ENCODE measurements around the gene AKNA.

Gene AKNA

DNA sequence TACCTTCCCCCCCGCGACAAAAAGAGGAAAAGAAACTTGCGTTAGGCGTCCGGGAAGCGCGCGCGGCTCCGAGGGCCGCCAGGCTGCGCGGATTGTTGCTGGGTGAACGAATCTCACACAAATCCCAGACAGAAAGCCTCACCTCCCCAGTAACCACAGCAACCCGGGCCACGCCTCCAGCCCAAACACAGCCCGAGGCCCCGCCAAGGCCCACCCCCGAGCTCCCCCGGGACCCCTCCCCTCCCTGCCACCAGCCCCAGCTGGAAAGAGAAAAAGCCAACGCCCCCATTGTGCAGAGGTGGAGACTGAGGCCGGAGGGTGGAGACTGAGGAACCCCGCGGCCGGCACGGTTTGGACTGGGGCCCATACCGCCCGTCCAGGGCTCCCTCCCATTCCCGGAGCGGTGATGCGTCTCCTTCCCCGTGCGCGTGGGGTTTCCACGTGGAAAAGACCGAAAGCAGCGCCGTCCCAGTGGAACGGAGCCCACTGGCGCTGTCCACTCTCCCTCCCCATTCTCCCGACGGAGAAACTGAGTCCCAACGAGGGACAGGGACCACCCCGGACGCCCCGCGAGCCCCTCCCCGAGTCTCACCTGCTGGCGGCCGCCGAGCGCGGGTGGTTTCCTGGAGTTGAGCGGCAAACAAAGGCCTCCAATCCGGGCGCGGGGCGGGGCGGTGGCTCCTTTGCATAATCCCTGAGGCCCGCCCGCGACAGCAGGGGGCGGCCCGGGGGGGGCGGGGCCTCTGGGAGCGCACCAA is 10.2 kb upstream of the AKNA start:
- H3K27ac ChIP-seq (replicated peaks; ENCODE audit: low read length) = peak overlapping the region; percentile 48
- H2AK5ac ChIP-seq (ENCODE audit: low read depth, low read length) = peak overlapping the region; percentile 86
- peak overlapping the region; percentile 65 for H2BK120ac ChIP-seq (ENCODE audit: low read depth, low read length)
- H3K36me3 ChIP-seq (replicated peaks in 1 of 2; ENCODE audit: control insufficient read depth in 2 of 2, insufficient read depth in 2 of 2, low read length in 2 of 2) = peaks cover 0 to 6% of the 10 kb centered on the region in 2 donors
- H2BK12ac ChIP-seq (ENCODE audit: low read length) = peak overlapping the region; percentile 75
- no CpG with 5 or more reads among the region's 66 CpGs for WGBS, 2 donors (ENCODE audit: extremely low coverage in 2 of 2, insufficient read length in 2 of 2, insufficient replicate concordance in 1 of 2)
- peaks cover 3% of the 10 kb centered on the region for H3K79me1 ChIP-seq (ENCODE audit: low read depth, low read length)
- no peak overlapping the region for H4K8ac ChIP-seq (ENCODE audit: low read depth, low read length)
- peak overlapping the region; percentile 73 for H3K4me2 ChIP-seq (ENCODE audit: insufficient read depth, low read length, poor library complexity, severe bottlenecking)
- peak; percentile 94 for DNase-seq (ENCODE audit: low spot score)
- H2AFZ ChIP-seq (ENCODE audit: low read length) = peak overlapping the region; percentile 89
- no peaks in the 10 kb centered on the region for H3K9me3 ChIP-seq (replicated peaks in 1 of 2; ENCODE audit: control insufficient read depth in 2 of 2, insufficient read depth in 1 of 2, low read depth in 1 of 2, low read length in 2 of 2)
- peaks cover 5 to 11% of the 10 kb centered on the region in 2 donors for H3K4me1 ChIP-seq (ENCODE audit: control insufficient read depth in 2 of 2, insufficient read depth in 1 of 2, low read depth in 1 of 2, low read length in 2 of 2)
- no peaks in the 10 kb centered on the region for H3K27me3 ChIP-seq (ENCODE audit: control insufficient read depth in 3 of 3, insufficient read depth in 3 of 3, low read depth in 1 of 3, low read length in 3 of 3)
- H3K9ac ChIP-seq (ENCODE audit: low read depth, low read length, poor library complexity) = peak overlapping the region; percentile 63
- H2BK15ac ChIP-seq (ENCODE audit: low read length) = peak overlapping the region; percentile 87
- peak overlapping the region; percentile 72 for H2BK5ac ChIP-seq (ENCODE audit: low read length)
- H3K4ac ChIP-seq (ENCODE audit: low read length) = no peak overlapping the region
- peak overlapping the region; percentile 95 for H4K91ac ChIP-seq (ENCODE audit: low read depth, low read length, poor library complexity)
- H3K14ac ChIP-seq (ENCODE audit: low read length) = no peak overlapping the region
- H3K18ac ChIP-seq (ENCODE audit: low read length) = peak overlapping the region; percentile 97
- H3K23ac ChIP-seq (ENCODE audit: low read depth, low read length, poor library complexity) = no peak overlapping the region
- peak overlapping the region; percentile 51 to 96 for H3K4me3 ChIP-seq (ENCODE audit: low read length in 2 of 2)

DNA sequence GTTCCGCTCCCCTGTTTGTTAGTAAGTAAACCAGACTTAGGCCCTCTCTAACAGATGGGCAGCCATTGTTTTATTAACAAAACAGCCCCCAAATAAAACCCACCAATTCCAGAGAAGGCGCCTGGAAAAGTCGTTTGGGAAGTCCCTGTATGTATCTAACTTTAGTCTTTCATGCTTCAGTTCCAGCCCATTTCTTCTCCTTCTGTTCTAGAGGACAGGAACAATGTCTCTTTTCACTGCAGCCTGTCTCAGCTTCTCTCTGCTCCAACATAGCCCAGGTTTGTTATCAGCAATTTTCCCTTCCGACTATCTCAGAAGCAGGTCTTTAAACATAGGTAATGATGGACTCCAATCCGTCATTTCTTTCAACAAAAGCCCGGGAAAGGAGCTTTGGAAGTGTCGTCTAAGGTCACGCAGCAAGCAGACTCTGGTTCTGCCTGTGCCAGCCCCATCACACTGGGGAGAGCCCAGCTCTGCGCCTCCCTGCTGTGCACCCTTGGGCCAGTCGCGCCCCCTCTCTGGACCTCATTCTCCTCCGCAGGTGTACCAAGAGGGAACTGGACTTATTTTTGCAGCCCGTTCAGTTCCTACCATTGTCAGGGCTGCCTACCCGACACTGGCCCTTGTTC is 9.6 kb upstream of the AKNA start:
- Histone ChIP-seq H3K27ac (replicated peaks; ENCODE audit: low read length) (peak overlapping the region; percentile 48), H3K4me2 (ENCODE audit: insufficient read depth, low read length, poor library complexity, severe bottlenecking) (peak overlapping the region; percentile 73), H3K23ac (ENCODE audit: low read depth, low read length, poor library complexity) (no peak overlapping the region), H2BK12ac (ENCODE audit: low read length) (no peak overlapping the region), H3K18ac (ENCODE audit: low read length) (peak overlapping the region; percentile 89), H2AK5ac (ENCODE audit: low read depth, low read length) (peak overlapping the region; percentile 71), H3K4ac (ENCODE audit: low read length) (no peak overlapping the region), H3K4me1 (ENCODE audit: control insufficient read depth in 2 of 2, insufficient read depth in 1 of 2, low read depth in 1 of 2, low read length in 2 of 2) (peaks cover 5 to 11% of the 10 kb centered on the region in 2 donors), H3K36me3 (replicated peaks in 1 of 2; ENCODE audit: control insufficient read depth in 2 of 2, insufficient read depth in 2 of 2, low read length in 2 of 2) (no peaks in the 10 kb centered on the region), H3K4me3 (ENCODE audit: low read length in 2 of 2) (peak overlapping the region; percentile 51 to 86), H4K91ac (ENCODE audit: low read depth, low read length, poor library complexity) (no peak overlapping the region), H3K79me1 (ENCODE audit: low read depth, low read length) (peaks cover 3% of the 10 kb centered on the region), H3K9me3 (replicated peaks in 1 of 2; ENCODE audit: control insufficient read depth in 2 of 2, insufficient read depth in 1 of 2, low read depth in 1 of 2, low read length in 2 of 2) (no peaks in the 10 kb centered on the region), H3K27me3 (ENCODE audit: control insufficient read depth in 3 of 3, insufficient read depth in 3 of 3, low read depth in 1 of 3, low read length in 3 of 3) (no peaks in the 10 kb centered on the region), H4K8ac (ENCODE audit: low read depth, low read length) (no peak overlapping the region), H2BK5ac (ENCODE audit: low read length) (peak overlapping the region; percentile 72), H3K14ac (ENCODE audit: low read length) (no peak overlapping the region), H3K9ac (ENCODE audit: low read depth, low read length, poor library complexity) (peak overlapping the region; percentile 33), H2BK15ac (ENCODE audit: low read length) (peak overlapping the region; percentile 87), H2BK120ac (ENCODE audit: low read depth, low read length) (peak overlapping the region; percentile 65), H2AFZ (ENCODE audit: low read length) (peak overlapping the region; percentile 89)
- WGBS, 2 donors (ENCODE audit: extremely low coverage in 2 of 2, insufficient read length in 2 of 2, insufficient replicate concordance in 1 of 2) = no CpG with 5 or more reads among the region's 14 CpGs
- no peak for DNase-seq (ENCODE audit: low spot score)

DNA sequence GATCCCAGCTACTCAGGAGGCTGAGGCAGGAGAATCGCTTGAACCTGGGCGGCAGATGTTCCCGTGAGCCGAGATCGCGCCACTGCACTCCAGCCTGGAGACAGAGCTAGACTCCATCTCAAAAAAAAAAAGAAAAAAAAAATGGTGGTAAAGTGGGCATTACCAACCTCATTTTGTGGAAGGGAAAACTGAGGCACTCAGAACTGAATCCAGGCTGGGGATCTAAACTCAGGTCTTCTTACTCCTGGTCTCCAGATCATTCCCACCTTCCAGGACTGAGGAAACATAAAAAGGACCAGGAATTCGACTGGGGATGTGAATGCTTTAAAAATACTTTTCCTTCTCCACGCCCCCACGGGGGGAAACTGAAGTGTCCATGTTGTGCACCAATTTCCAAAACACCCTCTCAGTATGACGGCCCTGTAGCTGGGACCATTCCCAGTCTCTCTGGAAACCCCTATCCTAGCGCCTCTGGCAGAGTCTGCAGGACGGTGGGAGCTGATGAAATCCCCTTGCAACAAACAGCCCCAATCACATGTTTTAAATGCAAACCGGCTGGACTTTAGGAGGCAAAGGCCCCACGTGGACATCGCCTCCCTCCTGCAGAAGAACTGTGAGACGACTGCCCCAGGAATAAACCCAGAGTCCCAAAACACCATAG is 8.9 kb upstream of the AKNA start:
- H3K27ac ChIP-seq (replicated peaks; ENCODE audit: low read length) = peak overlapping the region; percentile 11
- peaks cover 3% of the 10 kb centered on the region for H3K79me1 ChIP-seq (ENCODE audit: low read depth, low read length)
- no peak overlapping the region for H3K4ac ChIP-seq (ENCODE audit: low read length)
- H2BK5ac ChIP-seq (ENCODE audit: low read length) = no peak overlapping the region
- H2BK120ac ChIP-seq (ENCODE audit: low read depth, low read length) = no peak overlapping the region
- H3K9ac ChIP-seq (ENCODE audit: low read depth, low read length, poor library complexity) = no peak overlapping the region
- no peak overlapping the region for H3K23ac ChIP-seq (ENCODE audit: low read depth, low read length, poor library complexity)
- no peak overlapping the region for H2BK12ac ChIP-seq (ENCODE audit: low read length)
- H3K4me1 ChIP-seq (ENCODE audit: control insufficient read depth in 2 of 2, insufficient read depth in 1 of 2, low read depth in 1 of 2, low read length in 2 of 2) = peaks cover 5 to 11% of the 10 kb centered on the region in 2 donors
- no peak overlapping the region for H3K18ac ChIP-seq (ENCODE audit: low read length)
- DNase-seq (ENCODE audit: low spot score) = no peak
- no peak overlapping the region for H2AK5ac ChIP-seq (ENCODE audit: low read depth, low read length)
- no peak overlapping the region for H3K4me2 ChIP-seq (ENCODE audit: insufficient read depth, low read length, poor library complexity, severe bottlenecking)
- H2BK15ac ChIP-seq (ENCODE audit: low read length) = no peak overlapping the region
- no peaks in the 10 kb centered on the region for H3K9me3 ChIP-seq (replicated peaks in 1 of 2; ENCODE audit: control insufficient read depth in 2 of 2, insufficient read depth in 1 of 2, low read depth in 1 of 2, low read length in 2 of 2)
- H3K14ac ChIP-seq (ENCODE audit: low read length) = no peak overlapping the region
- no peak overlapping the region for H2AFZ ChIP-seq (ENCODE audit: low read length)
- H3K36me3 ChIP-seq (replicated peaks in 1 of 2; ENCODE audit: control insufficient read depth in 2 of 2, insufficient read depth in 2 of 2, low read length in 2 of 2) = no peaks in the 10 kb centered on the region
- peak overlapping the region in 1 of 2 donors; percentile 51 for H3K4me3 ChIP-seq (ENCODE audit: low read length in 2 of 2)
- H4K91ac ChIP-seq (ENCODE audit: low read depth, low read length, poor library complexity) = no peak overlapping the region
- H4K8ac ChIP-seq (ENCODE audit: low read depth, low read length) = no peak overlapping the region
- WGBS, 2 donors (ENCODE audit: extremely low coverage in 2 of 2, insufficient read length in 2 of 2, insufficient replicate concordance in 1 of 2) = no CpG with 5 or more reads among the region's 16 CpGs
- no peaks in the 10 kb centered on the region for H3K27me3 ChIP-seq (ENCODE audit: control insufficient read depth in 3 of 3, insufficient read depth in 3 of 3, low read depth in 1 of 3, low read length in 3 of 3)

DNA sequence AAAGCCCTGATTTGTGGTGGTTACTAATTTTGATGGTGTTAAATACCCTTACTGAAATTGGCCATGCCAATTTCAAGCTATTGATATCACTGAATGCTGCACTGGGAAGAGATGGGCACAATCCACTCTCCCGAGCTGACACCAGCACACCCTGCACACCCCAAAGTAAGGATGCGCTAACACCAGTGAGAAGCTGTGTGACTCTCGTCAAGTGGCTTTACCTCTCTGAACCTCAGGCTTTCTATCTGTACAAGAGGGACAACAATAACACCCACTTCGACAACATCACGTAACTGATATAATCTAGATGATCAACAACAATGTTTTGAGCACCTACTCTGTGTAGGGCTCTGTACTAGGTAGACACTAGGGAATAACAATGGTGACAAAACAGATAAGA is 8.0 kb upstream of the AKNA start:
- no CpG with 5 or more reads among the region's 5 CpGs for WGBS, 2 donors (ENCODE audit: extremely low coverage in 2 of 2, insufficient read length in 2 of 2, insufficient replicate concordance in 1 of 2)
- no peak overlapping the region for H3K4me2 ChIP-seq (ENCODE audit: insufficient read depth, low read length, poor library complexity, severe bottlenecking)
- H3K23ac ChIP-seq (ENCODE audit: low read depth, low read length, poor library complexity) = no peak overlapping the region
- DNase-seq (ENCODE audit: low spot score) = no peak
- no peak overlapping the region for H4K91ac ChIP-seq (ENCODE audit: low read depth, low read length, poor library complexity)
- H3K4me1 ChIP-seq (ENCODE audit: control insufficient read depth in 2 of 2, insufficient read depth in 1 of 2, low read depth in 1 of 2, low read length in 2 of 2) = peaks cover 5 to 11% of the 10 kb centered on the region in 2 donors
- H3K18ac ChIP-seq (ENCODE audit: low read length) = no peak overlapping the region
- H2AFZ ChIP-seq (ENCODE audit: low read length) = no peak overlapping the region
- no peak overlapping the region for H3K27ac ChIP-seq (replicated peaks; ENCODE audit: low read length)
- no peak overlapping the region for H2BK15ac ChIP-seq (ENCODE audit: low read length)
- H3K79me1 ChIP-seq (ENCODE audit: low read depth, low read length) = peaks cover 3% of the 10 kb centered on the region
- no peaks in the 10 kb centered on the region for H3K27me3 ChIP-seq (ENCODE audit: control insufficient read depth in 3 of 3, insufficient read depth in 3 of 3, low read depth in 1 of 3, low read length in 3 of 3)
- H3K14ac ChIP-seq (ENCODE audit: low read length) = no peak overlapping the region
- peak overlapping the region; percentile 66 for H2BK5ac ChIP-seq (ENCODE audit: low read length)
- no peak overlapping the region for H2BK120ac ChIP-seq (ENCODE audit: low read depth, low read length)
- no peak overlapping the region for H2BK12ac ChIP-seq (ENCODE audit: low read length)
- no peak overlapping the region for H3K9ac ChIP-seq (ENCODE audit: low read depth, low read length, poor library complexity)
- H3K9me3 ChIP-seq (replicated peaks in 1 of 2; ENCODE audit: control insufficient read depth in 2 of 2, insufficient read depth in 1 of 2, low read depth in 1 of 2, low read length in 2 of 2) = no peaks in the 10 kb centered on the region
- no peaks in the 10 kb centered on the region for H3K36me3 ChIP-seq (replicated peaks in 1 of 2; ENCODE audit: control insufficient read depth in 2 of 2, insufficient read depth in 2 of 2, low read length in 2 of 2)
- H4K8ac ChIP-seq (ENCODE audit: low read depth, low read length) = no peak overlapping the region
- peak overlapping the region; percentile 72 for H2AK5ac ChIP-seq (ENCODE audit: low read depth, low read length)
- no peak overlapping the region for H3K4me3 ChIP-seq (ENCODE audit: low read length in 2 of 2)
- no peak overlapping the region for H3K4ac ChIP-seq (ENCODE audit: low read length)

All from neuronal stem cell (in vitro differentiated cells).